ENCODE measurements around the gene PAX3.

Gene PAX3

GRCh38 chr2:222241128-222241870, 57.5 kb downstream of the PAX3 start:
- TF ChIP-seq ZBTB7A (IDR thresholded peaks at IDR 0.05; ENCODE audit: low read depth) (no peak), FOXM1 (IDR thresholded peaks at IDR 0.05; ENCODE audit: borderline replicate concordance, low read depth) (no peak), YY1 (IDR thresholded peaks at IDR 0.05; ENCODE audit: low read depth) (no peak), RAD21 (IDR thresholded peaks at IDR 0.05; ENCODE audit: low read depth) (no peak), EP300 (IDR thresholded peaks at IDR 0.05; ENCODE audit: borderline replicate concordance) (no peak)

- TF ChIP-seq TEAD4 (IDR thresholded peaks at IDR 0.05) (no peak), EP300 (IDR thresholded peaks at IDR 0.05; ENCODE audit: borderline replicate concordance) (no peak), USF1 (IDR thresholded peaks at IDR 0.05) (no peak), EGR1 (IDR thresholded peaks at IDR 0.05) (no peak), YY1 (IDR thresholded peaks at IDR 0.05; ENCODE audit: low read depth) (no peak), FOXM1 (IDR thresholded peaks at IDR 0.05; ENCODE audit: borderline replicate concordance, low read depth) (no peak), NFIC (IDR thresholded peaks at IDR 0.05) (no peak), ZBTB7A (IDR thresholded peaks at IDR 0.05; ENCODE audit: low read depth) (no peak), TAF1 (IDR thresholded peaks at IDR 0.05; ENCODE audit: low read depth) (no peak), RAD21 (IDR thresholded peaks at IDR 0.05; ENCODE audit: low read depth) (no peak), TCF12 (IDR thresholded peaks at IDR 0.05; ENCODE audit: low read depth) (no peak), MAX (IDR thresholded peaks at IDR 0.05) (no peak), REST (IDR thresholded peaks at IDR 0.05; ENCODE audit: low read depth) (no peak), CEBPB (IDR thresholded peaks at IDR 0.05) (no peak), CREB1 (IDR thresholded peaks at IDR 0.05; ENCODE audit: low read depth) (no peak)
Observed at GRCh38 chr2:222240676-222241049, 58.1 kb downstream of the PAX3 start.

GRCh38 chr2:222239945-222240675, 58.7 kb downstream of the PAX3 start:
- no peak for TF ChIP-seq NFIC (IDR thresholded peaks at IDR 0.05)
- TF ChIP-seq RAD21 (IDR thresholded peaks at IDR 0.05; ENCODE audit: low read depth), result no peak
- no peak for TF ChIP-seq MAX (IDR thresholded peaks at IDR 0.05)
- TF ChIP-seq EGR1 (IDR thresholded peaks at IDR 0.05), result no peak
- TF ChIP-seq TEAD4 (IDR thresholded peaks at IDR 0.05), result no peak
- no peak for TF ChIP-seq TCF12 (IDR thresholded peaks at IDR 0.05; ENCODE audit: low read depth)
- TF ChIP-seq REST (IDR thresholded peaks at IDR 0.05; ENCODE audit: low read depth), result no peak
- TF ChIP-seq ZBTB7A (IDR thresholded peaks at IDR 0.05; ENCODE audit: low read depth), result no peak

GRCh38 chr2:222239091-222239490, 59.7 kb downstream of the PAX3 start:
- TF ChIP-seq TAF1 (IDR thresholded peaks at IDR 0.05; ENCODE audit: low read depth), result no peak

GRCh38 chr2:222238072-222238471, 60.7 kb downstream of the PAX3 start:
- TF ChIP-seq EGR1 (IDR thresholded peaks at IDR 0.05) (no peak), FOXM1 (IDR thresholded peaks at IDR 0.05; ENCODE audit: borderline replicate concordance, low read depth) (no peak), YY1 (IDR thresholded peaks at IDR 0.05; ENCODE audit: low read depth) (no peak), MAX (IDR thresholded peaks at IDR 0.05) (no peak), TCF12 (IDR thresholded peaks at IDR 0.05; ENCODE audit: low read depth) (no peak), ZBTB7A (IDR thresholded peaks at IDR 0.05; ENCODE audit: low read depth) (no peak), RAD21 (IDR thresholded peaks at IDR 0.05; ENCODE audit: low read depth) (no peak), CEBPB (IDR thresholded peaks at IDR 0.05) (no peak), NFIC (IDR thresholded peaks at IDR 0.05) (no peak), TEAD4 (IDR thresholded peaks at IDR 0.05) (no peak), REST (IDR thresholded peaks at IDR 0.05; ENCODE audit: low read depth) (no peak), EP300 (IDR thresholded peaks at IDR 0.05; ENCODE audit: borderline replicate concordance) (no peak), USF1 (IDR thresholded peaks at IDR 0.05) (no peak), TAF1 (IDR thresholded peaks at IDR 0.05; ENCODE audit: low read depth) (no peak), CREB1 (IDR thresholded peaks at IDR 0.05; ENCODE audit: low read depth) (no peak)
